Measurements from ENCODE around the gene PRR11. TPM values are rescaled to one million over a fixed set of nuclear protein-coding genes. Genes with fewer than 3 reads are reported as not detected.
"Not testable (repeated sequence)": the region's sequence is repeated elsewhere in the genome, so short reads cannot be mapped to it uniquely, and the experiment has no call there.

Gene PRR11
- total RNA-seq, 1 experiment from 2014 or later, result 26.4 TPM

- no peaks in the 10 kb centered on the region for H3K36me3 ChIP-seq (replicated peaks; ENCODE audit: control insufficient read depth, insufficient read depth, low read length)
- H3K27me3 ChIP-seq (ENCODE audit: control insufficient read depth, insufficient read depth, low read length), result peaks cover 3% of the 10 kb centered on the region
- H3K4me3 ChIP-seq (ENCODE audit: insufficient read depth, low read depth, low read length), result peak overlapping the region; percentile 35
- DNase-seq, result no peak
These were observed 64.4 kb downstream of the PRR11 start for GRCh38 chr17:59219992-59220327.

- H3K27me3 ChIP-seq (ENCODE audit: control insufficient read depth, insufficient read depth, low read length), result peaks cover 3% of the 10 kb centered on the region
- DNase-seq, result peak; percentile 97
- peak within 1 kb of the TSS; percentile 78 for H3K4me3 ChIP-seq (ENCODE audit: insufficient read depth, low read depth, low read length)
These were observed 65.0 kb downstream of the PRR11 start, which contains the start of gene GDPD1 for GRCh38 chr17:59220328-59221158. Gene GDPD1, plus strand, starts transcription at chr17:59220511. Its CDS starts 99 bp downstream, at chr17:59220610.

GRCh38 chr17:59221159-59221847, 65.8 kb downstream of the PRR11 start:
- DNase-seq, result no peak
- Histone ChIP-seq H3K4me3 (ENCODE audit: insufficient read depth, low read depth, low read length) (peak overlapping the region; percentile 78), H3K36me3 (replicated peaks; ENCODE audit: control insufficient read depth, insufficient read depth, low read length) (no peaks in the 10 kb centered on the region), H3K27me3 (ENCODE audit: control insufficient read depth, insufficient read depth, low read length) (peaks cover 3% of the 10 kb centered on the region)

More at GRCh38 chr17:59220328-59221158, 65.0 kb downstream of the PRR11 start, which contains the start of gene GDPD1:
- no peaks in the 10 kb centered on the region for H3K36me3 ChIP-seq (replicated peaks; ENCODE audit: control insufficient read depth, insufficient read depth, low read length)

GRCh38 chr17:59223813-59224212, 68.3 kb downstream of the PRR11 start:
- Histone ChIP-seq H3K27me3 (ENCODE audit: control insufficient read depth, insufficient read depth, low read length) (peaks cover 3% of the 10 kb centered on the region), H3K36me3 (replicated peaks; ENCODE audit: control insufficient read depth, insufficient read depth, low read length) (no peaks in the 10 kb centered on the region), H3K4me3 (ENCODE audit: insufficient read depth, low read depth, low read length) (no peak overlapping the region)
- no peak for DNase-seq

GRCh38 chr17:59228588-59228987, 73.0 kb downstream of the PRR11 start:
- H3K36me3 ChIP-seq (replicated peaks; ENCODE audit: control insufficient read depth, insufficient read depth, low read length); DNase-seq; H3K27me3 ChIP-seq (ENCODE audit: control insufficient read depth, insufficient read depth, low read length); H3K4me3 ChIP-seq (ENCODE audit: insufficient read depth, low read depth, low read length): not testable (repeated sequence)

GRCh38 chr17:59230764-59231163, 75.2 kb downstream of the PRR11 start:
- H3K27me3 ChIP-seq (ENCODE audit: control insufficient read depth, insufficient read depth, low read length), result no peaks in the 10 kb centered on the region
- no peak for DNase-seq
- H3K4me3 ChIP-seq (ENCODE audit: insufficient read depth, low read depth, low read length), result no peak overlapping the region
- no peaks in the 10 kb centered on the region for H3K36me3 ChIP-seq (replicated peaks; ENCODE audit: control insufficient read depth, insufficient read depth, low read length)

GRCh38 chr17:59234631-59235030, 79.1 kb downstream of the PRR11 start:
- H3K4me3 ChIP-seq (ENCODE audit: insufficient read depth, low read depth, low read length), result no peak overlapping the region
- DNase-seq, result no peak
- H3K27me3 ChIP-seq (ENCODE audit: control insufficient read depth, insufficient read depth, low read length), result no peaks in the 10 kb centered on the region
- no peaks in the 10 kb centered on the region for H3K36me3 ChIP-seq (replicated peaks; ENCODE audit: control insufficient read depth, insufficient read depth, low read length)

GRCh38 chr17:59238906-59239305, 83.4 kb downstream of the PRR11 start:
- H3K36me3 ChIP-seq (replicated peaks; ENCODE audit: control insufficient read depth, insufficient read depth, low read length), result no peaks in the 10 kb centered on the region
- H3K4me3 ChIP-seq (ENCODE audit: insufficient read depth, low read depth, low read length), result no peak overlapping the region
- no peaks in the 10 kb centered on the region for H3K27me3 ChIP-seq (ENCODE audit: control insufficient read depth, insufficient read depth, low read length)
- DNase-seq, result no peak

GRCh38 chr17:59244081-59244480, 88.5 kb downstream of the PRR11 start:
- Histone ChIP-seq H3K27me3 (ENCODE audit: control insufficient read depth, insufficient read depth, low read length) (no peaks in the 10 kb centered on the region), H3K4me3 (ENCODE audit: insufficient read depth, low read depth, low read length) (no peak overlapping the region), H3K36me3 (replicated peaks; ENCODE audit: control insufficient read depth, insufficient read depth, low read length) (no peaks in the 10 kb centered on the region)
- no peak for DNase-seq

Other genes starting within 250 kb of the PRR11 start
- gene TRIM37, start 48.9 kb upstream of the PRR11 start, total RNA-seq (2014; rRNA removed; shearing (Covaris generic)), result 61.4 and 73.3 TPM in 2 replicates
- 48.8 and 51.2 TPM in 2 replicates for gene SKA2, start 560 bp upstream of the PRR11 start, total RNA-seq (2014; rRNA removed; shearing (Covaris generic))
- 20.0 and 25.9 TPM in 2 replicates for gene SMG8, start 54.3 kb downstream of the PRR11 start, total RNA-seq (2014; rRNA removed; shearing (Covaris generic))
- gene GDPD1, start 64.8 kb downstream of the PRR11 start, total RNA-seq (2014; rRNA removed; shearing (Covaris generic)), result 3.1 and 4.3 TPM in 2 replicates
- gene YPEL2, start 175.9 kb downstream of the PRR11 start, total RNA-seq (2014; rRNA removed; shearing (Covaris generic)), result 0.63 and 2.4 TPM in 2 replicates